H1 (cell line): ENCODE data around the gene PPAT. TPM values are rescaled to one million over a fixed set of nuclear protein-coding genes. Genes with fewer than 3 reads are reported as not detected.

Experiments used
- CHD2 ChIP-seq: IDR thresholded peaks from 2 replicates; pipeline ENCODE4 v1.6.1; 2012; ENCODE audit warnings: low read length, improper control_type of control experiment
- CTBP2 ChIP-seq: IDR thresholded peaks from 2 replicates; pipeline ENCODE4 v1.7.0; 2011; ENCODE audit warnings: borderline replicate concordance, mild to moderate bottlenecking, moderate library complexity, mixed read lengths, low read length; ENCODE audit not compliant: insufficient read depth, insufficient read length
- KDM5A ChIP-seq: fragments of 200-600 bp; IDR thresholded peaks from 2 replicates; pipeline ENCODE4 v1.7.1; 2012; ENCODE audit warnings: mild to moderate bottlenecking, low read length, inconsistent platforms, mixed read lengths
- MAFK ChIP-seq: IDR thresholded peaks from 2 replicates; pipeline ENCODE4 v1.6.1; 2012; ENCODE audit warnings: low read depth, mild to moderate bottlenecking, improper control_type of control experiment, low read length
- NRF1 ChIP-seq: IDR thresholded peaks from 2 replicates; pipeline ENCODE4 v1.6.1; 2011; ENCODE audit warnings: mild to moderate bottlenecking, low read depth, low read length, improper control_type of control experiment
- RAD21 ChIP-seq, 2 experiments: IDR thresholded peaks in 1 of 2; conservative IDR thresholded peaks in 1 of 2; 2 replicates each; pipeline ENCODE4 v1.6.1; 2011; ENCODE audit warnings: low read depth in 2 of 2, low read length in 2 of 2, improper control_type of control experiment in 1 of 2, inconsistent platforms in 1 of 2, mild to moderate bottlenecking in 1 of 2, moderate library complexity in 1 of 2
- RBBP5 ChIP-seq: IDR thresholded peaks from 2 replicates; pipeline ENCODE4 v1.7.1; 2012; ENCODE audit warnings: low read depth, mild to moderate bottlenecking, inconsistent platforms, low read length, moderate library complexity, borderline replicate concordance
- SIN3A ChIP-seq, 2 experiments: IDR thresholded peaks in 1 of 2; conservative IDR thresholded peaks in 1 of 2; 2 replicates each; pipeline ENCODE4 v1.6.1; 2011 to 2012; ENCODE audit warnings: low read length in 2 of 2, improper control_type of control experiment in 1 of 2, low read depth in 1 of 2, mild to moderate bottlenecking in 1 of 2
- SRF ChIP-seq: IDR thresholded peaks from 2 replicates; pipeline ENCODE4 v1.6.1; 2011; ENCODE audit warnings: mild to moderate bottlenecking, low read depth, low read length, moderate library complexity
- TBP ChIP-seq: IDR thresholded peaks from 2 replicates; pipeline ENCODE4 v1.6.1; 2011; ENCODE audit warnings: low read depth, low read length, improper control_type of control experiment
- polyA plus RNA-seq, 7 experiments: library from polyadenylated mRNA; depleted of rRNA in 3 of 7; stranded (reverse) in 5 of 7; unstranded in 2 of 7; fragments of >200 nt in 5 of 7; fragments of 200-250 nt in 2 of 7; gene quantifications; 1 replicate in 5 of 7; 2 replicates in 1 of 7; 4 replicates in 1 of 7; pipeline versions ENCODE4 v1.2.1 to v1.2.3, GENCODE V29; 2011 to 2013; ENCODE audit warnings: missing spikeins in 2 of 7, mixed read lengths in 2 of 7
- total RNA-seq: library from RNA; stranded (reverse); fragmentation: NEBNext Ultra II Directional; extraction: Animal tissue kit (Norgen Biotek cat#: 25700); gene quantifications from 2 replicates; pipeline ENCODE4 v1.2.1, GENCODE V29; 2021
- TF ChIP-seq, protein P1 (sequence below): IDR thresholded peaks from 2 replicates; pipeline ENCODE4 v1.6.1; 2012; ENCODE audit warnings: low read length, inconsistent platforms

The PPAT gene
- total and polyA plus RNA-seq, 2 of the 8 experiments (the other 6 are each of a cell fraction or from before 2014, with no cell fraction given): 24.5 to 104 TPM

DNA sequence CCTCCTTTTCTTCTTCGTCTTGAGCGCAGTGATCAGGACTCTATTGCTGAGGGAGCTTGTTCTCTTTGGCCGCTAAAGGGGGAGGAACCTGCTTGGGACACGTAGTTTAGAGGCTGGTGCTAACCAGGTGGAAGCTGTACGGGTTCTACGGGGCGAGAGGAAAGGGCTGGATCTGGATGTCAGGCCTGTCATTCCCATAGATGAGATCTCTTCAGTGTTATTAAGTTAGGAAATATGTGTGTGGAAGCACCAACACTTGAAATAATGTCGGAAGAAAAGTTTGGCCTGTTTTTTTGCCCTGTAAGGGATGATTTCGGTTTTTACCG lies 32.6 kb upstream of the PPAT start (continued):
- TF ChIP-seq NRF1: no peak
- peak in 1 of 2 experiments; percentile 61; a peak in 1 of 4 replicates for TF ChIP-seq SIN3A (conservative IDR thresholded peaks at IDR 0.05 in 1 of 2, IDR thresholded peaks at IDR 0.05 in 1 of 2; ENCODE audit: low read depth in 1 of 2, low read length in 2 of 2)
- TF ChIP-seq TBP: no peak
- no peak for TF ChIP-seq MAFK
- no peak for TF ChIP-seq SRF
- TF ChIP-seq, protein P1, sequence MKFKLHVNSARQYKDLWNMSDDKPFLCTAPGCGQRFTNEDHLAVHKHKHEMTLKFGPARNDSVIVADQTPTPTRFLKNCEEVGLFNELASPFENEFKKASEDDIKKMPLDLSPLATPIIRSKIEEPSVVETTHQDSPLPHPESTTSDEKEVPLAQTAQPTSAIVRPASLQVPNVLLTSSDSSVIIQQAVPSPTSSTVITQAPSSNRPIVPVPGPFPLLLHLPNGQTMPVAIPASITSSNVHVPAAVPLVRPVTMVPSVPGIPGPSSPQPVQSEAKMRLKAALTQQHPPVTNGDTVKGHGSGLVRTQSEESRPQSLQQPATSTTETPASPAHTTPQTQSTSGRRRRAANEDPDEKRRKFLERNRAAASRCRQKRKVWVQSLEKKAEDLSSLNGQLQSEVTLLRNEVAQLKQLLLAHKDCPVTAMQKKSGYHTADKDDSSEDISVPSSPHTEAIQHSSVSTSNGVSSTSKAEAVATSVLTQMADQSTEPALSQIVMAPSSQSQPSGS: no peak
- no peak for TF ChIP-seq CHD2
- TF ChIP-seq KDM5A: no peak
- TF ChIP-seq CTBP2: no peak
- TF ChIP-seq RAD21 (IDR thresholded peaks at IDR 0.05 in 1 of 2, conservative IDR thresholded peaks at IDR 0.05 in 1 of 2; ENCODE audit: low read depth in 2 of 2, low read length in 2 of 2): no peak
- no peak for TF ChIP-seq RBBP5
